ENCODE results near the gene ATG14.

- TF ChIP-seq POLR2A (IDR thresholded peaks at IDR 0.05), result no peak
- TF ChIP-seq CTCF (IDR thresholded peaks at IDR 0.05), result no peak
- TF ChIP-seq POLR2AphosphoS5 (IDR thresholded peaks at IDR 0.05), result no peak
These were observed 47.3 kb upstream of the ATG14 start for GRCh38 chr14:55458800-55459515.
